Eye (tissue), 1 donor: ENCODE measurements around the gene TMEM131.
A peak's percentile ranks its signal among the peaks of the same experiment; 100 is the strongest.
"Not testable (repeated sequence)": the region's sequence is repeated elsewhere in the genome, so short reads cannot be mapped to it uniquely, and the experiment has no call there.

Source experiments
- DNase-seq: peaks from one replicate; pipeline ENCODE4 v3.0.0-alpha.2; 2015

Gene TMEM131

GRCh38 chr2:97950329-97951154 is 45.2 kb downstream of the TMEM131 start:
- no peak for DNase-seq

- DNase-seq = no peak
These were observed 46.8 kb downstream of the TMEM131 start for GRCh38 chr2:97948926-97949325.

- DNase-seq = no peak
These were observed 50.0 kb downstream of the TMEM131 start for GRCh38 chr2:97945791-97946190.

DNA sequence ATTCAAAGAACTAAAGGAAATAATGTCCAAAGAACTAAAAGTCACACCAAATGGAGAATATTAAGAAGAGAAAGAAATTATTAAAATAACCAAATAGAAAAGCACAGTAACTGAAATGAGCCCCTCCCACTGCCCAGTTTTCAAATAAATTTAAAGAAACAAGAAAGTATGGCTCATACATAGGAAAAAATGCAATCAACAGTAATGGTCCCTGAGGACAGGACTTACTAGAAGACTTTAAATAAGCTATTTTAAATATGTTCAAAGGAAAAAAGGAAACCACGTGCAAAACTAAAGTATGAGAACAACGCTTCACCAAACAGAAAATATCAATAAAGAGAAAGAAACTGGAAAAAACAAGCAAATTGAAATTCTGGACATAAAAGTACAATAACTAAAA is 58.9 kb downstream of the TMEM131 start:
- no peak for DNase-seq

DNA sequence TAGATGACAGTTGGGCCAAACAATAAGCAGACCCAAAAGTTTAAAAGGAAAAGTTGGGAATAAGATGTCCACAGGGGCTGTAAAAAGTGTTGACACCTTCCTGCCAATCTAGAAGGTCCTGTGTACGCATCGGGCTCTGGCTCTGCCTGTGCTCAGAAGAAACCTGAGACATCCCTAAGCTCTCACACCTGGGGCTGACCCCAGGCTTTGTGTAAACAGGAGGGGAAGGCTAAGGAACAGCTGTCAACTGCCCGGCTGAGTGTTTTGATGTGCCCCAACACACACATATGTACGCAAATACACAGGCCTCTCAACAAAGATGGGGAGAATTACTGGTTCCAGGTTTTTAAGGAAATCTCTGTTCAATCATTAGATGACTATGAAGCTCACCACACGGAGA is 59.5 kb downstream of the TMEM131 start:
- DNase-seq = peak; percentile 55

- peak; percentile 40 for DNase-seq
These were observed 60.0 kb downstream of the TMEM131 start for GRCh38 chr2:97935719-97936161.

DNA sequence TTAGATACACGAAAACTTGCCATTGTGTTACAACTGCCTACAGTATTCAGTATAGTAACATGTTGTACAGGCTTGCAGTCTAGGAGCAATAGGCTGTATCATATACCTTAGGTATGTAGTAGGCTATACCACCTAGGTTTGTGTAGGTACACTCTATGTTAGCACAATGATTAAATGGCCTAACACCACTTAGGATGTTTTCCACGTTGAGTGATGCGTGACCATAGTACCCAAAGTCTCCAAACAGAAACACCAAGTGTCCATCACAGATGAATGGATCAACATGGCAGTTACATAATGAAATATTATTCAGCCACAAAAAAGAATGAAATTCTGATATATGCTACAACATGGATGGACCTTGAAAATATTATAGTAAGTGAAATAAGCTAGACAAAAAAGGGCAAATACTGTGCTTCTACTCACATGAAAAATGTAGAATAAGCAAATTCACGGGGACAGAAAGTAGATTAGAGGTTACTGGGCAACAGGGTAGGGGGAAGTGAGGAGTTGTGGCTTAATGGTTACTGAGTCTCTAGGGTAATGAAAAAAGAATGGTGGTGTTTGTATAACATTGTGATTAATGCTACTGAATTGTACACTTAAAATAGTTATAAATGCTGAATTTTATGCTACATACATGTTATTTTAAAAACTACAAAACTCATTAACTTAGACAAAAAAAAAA is 62.6 kb downstream of the TMEM131 start:
- no peak for DNase-seq

DNA sequence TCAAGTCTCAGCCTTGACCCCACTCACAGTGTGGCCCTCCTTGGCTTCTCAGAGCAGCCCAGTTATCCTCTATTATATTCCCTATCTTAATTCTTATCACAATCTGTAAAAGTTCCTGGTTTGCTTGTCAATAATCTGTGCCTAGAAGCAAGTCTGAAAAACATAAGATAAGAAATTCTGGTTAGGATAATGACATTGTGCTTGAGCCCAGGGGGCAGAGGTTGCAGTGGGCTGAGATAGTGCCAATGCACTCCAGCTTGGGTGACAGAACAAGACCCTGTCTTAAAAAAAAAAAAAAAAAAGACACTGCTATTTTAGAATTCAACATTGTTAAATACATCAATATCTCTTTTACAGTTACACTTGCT is 63.9 kb downstream of the TMEM131 start:
- DNase-seq = no peak

DNA sequence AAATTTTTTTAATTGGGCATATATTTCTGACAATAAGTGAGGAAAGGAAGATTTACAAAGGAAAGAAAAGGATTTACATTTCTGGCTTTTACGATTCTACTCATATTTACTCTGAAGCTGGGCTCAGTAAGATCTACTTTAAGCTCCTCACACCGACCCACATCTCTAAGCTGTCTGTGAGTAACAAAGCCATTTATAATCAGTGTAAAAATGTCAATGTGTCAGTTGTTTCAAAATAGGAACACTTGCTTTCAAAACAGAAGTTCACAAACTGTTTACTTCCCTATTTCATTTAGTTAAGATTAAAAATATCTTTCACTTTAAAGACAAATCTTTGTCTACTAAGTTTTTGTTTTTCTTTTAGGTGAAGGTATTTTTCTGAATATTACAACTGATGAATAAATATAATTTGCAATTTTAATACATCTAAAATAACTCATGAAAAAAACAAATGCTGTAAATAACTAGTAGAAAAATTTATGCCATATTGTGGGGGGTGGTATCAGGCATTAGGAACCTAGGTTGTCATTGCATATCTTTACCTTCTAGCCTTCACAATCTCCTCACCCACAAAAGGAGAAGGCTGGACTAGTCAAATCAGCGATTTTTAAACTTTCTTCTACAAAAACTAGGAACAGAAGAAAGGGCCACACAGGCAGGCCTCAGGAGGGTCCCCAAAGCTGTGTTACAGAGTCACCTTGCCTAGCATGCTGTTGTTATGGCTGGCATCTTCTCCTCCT is 64.5 kb downstream of the TMEM131 start:
- no peak for DNase-seq

GRCh38 chr2:97928591-97928990 is 67.2 kb downstream of the TMEM131 start:
- no peak for DNase-seq

DNA sequence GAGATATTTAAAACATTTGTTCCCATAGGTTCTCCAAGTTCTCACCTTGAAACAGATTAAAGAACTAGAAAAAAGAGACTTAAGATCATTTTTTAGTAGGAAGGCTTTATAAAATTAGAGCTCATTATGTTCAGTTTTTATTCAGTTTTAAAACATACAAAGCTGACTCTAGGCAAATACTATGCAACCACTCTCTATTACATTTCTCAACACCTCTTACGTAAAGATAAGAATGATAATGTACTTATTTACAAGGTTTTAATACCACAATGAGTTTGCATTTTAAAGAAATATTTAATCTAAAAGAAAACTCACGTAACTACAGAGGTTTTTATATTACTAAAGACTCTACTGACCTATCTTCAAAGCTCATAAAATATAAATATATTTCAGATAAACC is 68.8 kb downstream of the TMEM131 start:
- DNase-seq = no peak

DNA sequence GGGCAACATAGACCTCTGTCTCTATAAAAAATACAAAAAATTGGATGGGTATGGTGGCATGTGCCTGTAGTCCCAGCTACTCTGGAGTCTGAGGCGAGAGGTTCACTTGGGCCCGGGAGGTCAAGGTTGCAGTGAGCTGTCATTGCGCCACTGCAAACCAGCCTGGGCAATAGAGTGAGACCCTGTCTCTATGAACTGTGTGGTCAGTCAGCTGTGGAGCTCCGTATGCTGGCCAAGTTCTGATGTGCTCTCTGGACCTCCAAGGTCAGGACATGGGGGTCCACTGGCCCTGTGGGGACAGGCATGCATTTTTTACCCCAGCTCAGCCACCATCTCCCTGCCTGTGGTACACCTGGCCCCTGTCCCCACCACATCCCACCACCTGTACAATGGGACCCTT is 71.6 kb downstream of the TMEM131 start:
- no peak for DNase-seq

- no peak for DNase-seq
These were observed 75.9 kb downstream of the TMEM131 start for GRCh38 chr2:97919858-97920257.

GRCh38 chr2:97918818-97919217 is 76.9 kb downstream of the TMEM131 start:
- no peak for DNase-seq

- DNase-seq = not testable (repeated sequence)
These were observed 78.1 kb downstream of the TMEM131 start for GRCh38 chr2:97917668-97918067.

DNA sequence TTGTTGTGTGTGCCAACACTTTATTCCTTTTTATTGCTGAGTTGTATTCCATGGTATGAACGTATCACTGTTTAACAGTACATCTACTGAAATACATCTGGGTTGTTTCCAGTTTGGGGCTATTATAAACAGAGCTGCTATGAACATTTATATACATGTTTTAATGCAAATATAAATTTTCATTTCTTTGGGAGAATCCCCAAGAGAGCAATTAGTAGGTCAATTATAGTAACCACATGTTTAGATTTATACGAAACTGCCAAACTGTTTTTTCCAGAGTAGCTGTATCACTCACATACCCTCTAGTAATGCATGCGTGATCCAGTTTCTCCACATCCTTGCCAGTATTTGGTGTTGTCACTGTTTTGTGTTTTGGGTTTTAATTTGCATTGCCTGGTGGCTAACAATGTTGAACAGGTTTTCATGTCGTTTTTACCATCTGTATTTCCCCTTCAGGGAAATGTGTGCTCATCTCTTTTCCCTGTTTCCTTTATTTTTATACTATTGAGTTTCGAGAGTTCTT is 81.0 kb downstream of the TMEM131 start:
- no peak for DNase-seq

DNA sequence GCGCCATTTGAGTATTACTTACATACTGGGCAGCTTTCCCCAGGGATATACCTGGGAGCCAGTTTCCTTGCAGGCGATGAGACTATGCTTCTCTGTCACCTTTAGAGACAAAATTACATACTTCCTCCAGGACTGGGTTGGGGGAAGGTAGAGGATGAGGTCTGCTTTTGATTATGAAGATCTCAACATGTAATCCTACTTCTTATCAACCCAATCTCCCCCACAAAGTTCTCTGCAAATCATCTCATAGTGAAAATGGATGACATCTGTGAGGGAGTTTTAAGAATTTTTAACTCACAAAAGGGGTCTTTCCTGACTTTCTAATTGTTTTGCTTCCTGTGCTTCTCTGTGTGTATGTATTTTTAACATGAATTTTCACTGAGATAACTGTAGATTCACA is 81.9 kb downstream of the TMEM131 start:
- DNase-seq = no peak

DNA sequence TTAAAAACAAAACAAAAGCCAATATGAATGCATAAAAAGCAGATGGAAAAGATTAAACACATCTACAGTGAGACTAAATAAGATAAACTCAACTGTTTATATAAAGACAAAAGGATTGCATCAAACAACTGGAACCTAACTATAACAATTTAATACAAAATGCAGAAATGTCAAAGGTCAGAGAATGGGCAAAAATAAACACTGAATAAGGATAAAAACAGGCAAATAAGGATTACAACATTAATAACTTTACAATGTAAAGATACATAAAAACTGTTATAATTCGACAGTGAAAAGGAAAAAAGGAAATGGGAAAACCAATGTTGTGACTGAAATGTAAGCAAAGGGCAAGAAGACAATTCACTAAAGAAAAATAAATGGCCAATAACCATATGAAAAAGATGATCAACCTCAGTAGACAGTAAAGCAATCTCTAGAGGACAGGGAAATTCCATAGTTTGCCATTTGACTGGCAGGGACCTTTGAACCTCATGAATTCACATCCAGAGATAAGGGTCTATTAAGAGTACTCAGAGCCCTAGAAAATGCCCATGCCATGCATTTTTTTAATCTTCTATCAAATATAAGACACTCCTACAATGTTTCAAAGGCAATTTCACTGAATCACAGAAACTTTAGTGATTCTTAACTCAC is 83.7 kb downstream of the TMEM131 start:
- DNase-seq = no peak

- no peak for DNase-seq
These were observed 84.4 kb downstream of the TMEM131 start for GRCh38 chr2:97911206-97911921.

GRCh38 chr2:97910403-97911205 is 85.1 kb downstream of the TMEM131 start:
- no peak for DNase-seq

GRCh38 chr2:97908208-97908676 is 87.5 kb downstream of the TMEM131 start:
- no peak for DNase-seq
